GM21381 (cell line): Measurements from ENCODE around the gene ALG11.

Experiments used
- ATAC-seq: cut with Tn5 transposase; IDR thresholded peaks from one replicate; pipeline ENCODE4 v1.9.1; 2021; ENCODE audit warnings: mild to moderate bottlenecking, moderate library complexity; ENCODE audit not compliant: unreplicated experiment

The ALG11 gene

DNA sequence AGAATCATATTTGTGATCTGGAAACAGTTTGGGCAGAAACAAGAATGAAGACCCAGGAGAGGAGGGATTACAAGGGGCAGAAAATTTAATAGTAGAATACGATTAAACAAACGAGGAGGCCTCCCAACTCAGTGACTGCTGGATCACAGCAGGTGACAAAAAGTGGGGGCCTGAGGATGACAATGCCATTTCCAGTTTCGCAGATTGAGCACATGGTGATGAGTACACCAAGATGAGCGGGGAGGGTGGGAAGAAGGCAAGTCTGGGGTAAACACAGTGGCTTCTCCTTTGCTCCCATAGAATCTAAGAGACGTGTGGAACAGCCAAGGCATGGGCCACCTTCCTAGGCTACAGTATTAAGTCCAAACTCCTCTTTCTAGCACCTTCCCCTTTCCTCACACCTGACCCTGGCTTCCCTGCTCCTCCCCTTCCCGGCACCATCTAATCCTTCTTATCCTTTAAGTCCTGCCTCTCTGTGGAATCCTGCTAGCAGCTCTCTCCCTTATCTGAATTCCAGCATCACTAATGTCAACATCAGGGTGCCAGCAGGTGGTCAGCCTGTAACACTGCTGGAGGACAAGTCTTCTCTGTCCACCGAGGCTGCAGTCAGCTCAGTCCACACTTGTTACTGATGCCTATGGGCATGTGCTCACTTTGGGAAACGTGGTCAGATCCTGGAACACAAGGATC lies 14.4 kb upstream of the ALG11 start:
- no peak for ATAC-seq

DNA sequence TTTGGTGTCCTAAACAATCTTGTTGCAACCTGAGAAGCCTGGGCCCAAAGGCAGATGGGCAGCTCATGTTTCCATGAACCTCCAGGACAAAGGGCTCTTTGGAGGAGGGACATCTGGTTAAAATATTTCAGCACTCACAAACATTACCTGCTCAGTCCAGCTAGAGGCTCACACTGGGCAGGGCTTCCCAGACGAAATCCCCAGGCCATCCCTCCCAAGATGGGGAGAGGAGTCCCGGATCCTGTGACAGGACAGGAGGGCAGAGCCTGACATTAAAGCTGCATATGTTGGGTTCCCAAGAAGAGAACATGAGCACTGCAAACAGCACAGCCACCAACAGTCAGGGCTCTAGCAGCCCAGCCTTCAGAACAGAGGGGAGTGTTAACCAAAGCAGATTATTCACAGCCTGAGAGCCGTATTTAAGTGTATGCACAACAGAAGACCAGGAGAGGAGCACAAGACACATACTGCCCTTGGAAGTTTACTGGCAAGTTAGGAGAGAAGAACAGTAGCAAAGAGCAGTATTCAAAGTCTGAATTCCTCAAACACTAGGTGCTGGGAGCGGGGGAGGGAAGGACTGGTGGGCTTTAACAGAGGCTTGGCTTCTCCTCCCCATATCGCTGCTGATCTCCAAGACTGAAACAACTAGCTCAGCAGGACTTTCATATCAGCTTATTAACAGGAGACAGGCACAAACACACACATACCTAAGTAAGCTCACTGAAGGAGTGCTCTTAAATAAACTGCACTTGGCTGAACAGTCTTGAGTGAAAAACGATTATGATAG lies 13.3 kb upstream of the ALG11 start:
- no peak for ATAC-seq

DNA sequence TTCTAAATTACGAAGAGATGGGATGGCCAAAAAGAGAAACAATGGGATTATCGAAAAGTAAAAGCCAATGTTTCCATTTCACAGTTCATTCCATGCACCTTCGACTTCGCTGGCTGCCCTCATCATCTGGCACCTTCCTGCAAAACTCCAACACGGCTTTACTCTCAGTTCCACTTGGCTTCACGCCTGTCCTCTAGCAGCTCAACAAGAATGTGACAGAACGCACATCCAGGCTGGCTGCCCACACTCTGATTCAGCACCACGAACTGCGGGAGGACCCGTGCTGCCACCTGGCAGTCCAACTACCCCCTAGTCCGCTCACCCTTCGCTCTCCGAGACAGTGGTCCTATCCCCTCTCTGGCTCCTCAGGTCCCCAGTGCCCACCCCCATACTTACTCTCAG lies 12.7 kb upstream of the ALG11 start:
- no peak for ATAC-seq

DNA sequence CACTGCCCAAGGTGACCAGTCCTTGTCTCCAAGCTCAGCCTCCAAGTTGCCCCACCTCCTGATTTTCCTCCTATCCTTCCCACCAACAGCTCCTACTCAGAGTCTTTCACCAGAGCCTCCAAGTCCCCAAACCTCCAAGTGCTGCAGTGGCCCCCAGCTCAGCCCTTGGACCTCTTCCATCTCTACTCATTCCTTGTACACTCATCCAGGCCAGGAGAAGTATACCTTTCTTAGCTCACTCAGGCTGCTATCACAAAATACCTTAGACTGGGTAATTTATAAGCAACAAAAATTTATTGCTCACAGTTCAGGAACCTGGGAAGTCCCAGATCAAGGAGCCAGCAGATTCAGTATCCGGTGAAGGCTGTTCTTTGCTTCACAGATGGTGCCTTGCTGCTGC lies 12.3 kb upstream of the ALG11 start:
- no peak for ATAC-seq

DNA sequence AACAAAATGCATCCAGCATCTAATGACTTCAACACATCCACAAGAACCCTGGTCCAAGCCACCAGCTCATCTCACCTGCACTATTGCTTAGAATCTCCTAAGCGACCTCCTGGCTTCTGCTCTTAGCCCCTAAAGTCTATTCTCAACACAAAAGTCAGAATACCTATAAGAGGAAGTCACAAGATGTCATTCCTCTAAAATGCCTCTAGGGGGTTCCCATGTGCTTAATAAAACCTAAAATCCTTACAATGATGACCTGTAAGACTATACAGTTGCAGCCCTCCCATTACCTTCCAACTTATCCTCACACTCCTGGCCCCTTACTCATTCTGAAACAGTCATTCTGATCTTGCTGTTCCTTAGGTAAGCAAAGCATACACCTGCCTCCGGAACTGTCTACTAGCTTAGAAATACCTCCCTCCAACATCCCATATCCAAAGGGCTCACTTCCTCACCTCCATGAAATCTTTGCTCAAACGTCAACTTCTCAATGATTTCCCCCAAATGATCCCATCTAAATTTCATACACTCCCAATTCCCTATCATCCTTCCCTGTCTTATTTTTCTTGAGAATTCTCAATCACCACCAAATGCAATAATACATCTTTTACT lies 11.0 kb upstream of the ALG11 start:
- ATAC-seq = no peak

DNA sequence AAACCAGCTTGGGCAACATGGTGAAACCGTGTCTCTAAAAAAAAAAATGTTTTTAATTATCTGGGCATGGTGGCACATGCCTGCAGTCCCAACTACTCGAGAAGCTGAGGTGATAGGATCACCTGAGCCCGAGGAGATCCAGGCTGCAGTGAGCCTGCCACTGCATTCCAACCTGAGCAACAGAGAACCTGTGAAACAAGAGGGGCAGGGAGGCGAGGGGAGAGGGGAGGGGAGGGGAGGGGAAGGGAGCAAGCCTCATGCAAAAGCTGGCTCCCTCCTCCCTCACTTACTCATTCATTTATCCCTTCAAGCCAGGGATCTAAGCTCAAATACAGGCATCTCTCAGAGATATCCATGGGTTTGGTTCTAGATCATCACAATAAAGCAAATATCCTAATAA lies 9.8 kb upstream of the ALG11 start:
- no peak for ATAC-seq

DNA sequence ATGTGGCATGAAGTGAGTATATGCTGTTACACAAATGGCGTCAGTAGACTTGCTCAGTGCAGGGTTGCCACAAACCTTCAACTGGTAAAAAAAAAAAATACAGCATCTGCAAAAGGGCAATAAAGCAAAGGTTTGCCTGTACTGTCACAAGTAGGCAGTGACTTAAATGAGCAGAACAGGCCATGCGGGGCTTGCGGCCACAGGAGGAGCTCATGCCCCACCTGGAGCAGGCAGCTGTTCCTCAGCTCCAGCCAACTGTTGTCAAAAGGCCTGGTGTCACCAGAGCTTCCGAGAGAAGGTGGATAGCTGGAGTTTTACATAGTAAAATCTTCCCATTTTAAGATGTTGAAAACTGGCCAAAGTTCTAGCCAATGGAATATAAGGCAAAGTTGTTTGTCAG lies 8.7 kb upstream of the ALG11 start:
- ATAC-seq = no peak

DNA sequence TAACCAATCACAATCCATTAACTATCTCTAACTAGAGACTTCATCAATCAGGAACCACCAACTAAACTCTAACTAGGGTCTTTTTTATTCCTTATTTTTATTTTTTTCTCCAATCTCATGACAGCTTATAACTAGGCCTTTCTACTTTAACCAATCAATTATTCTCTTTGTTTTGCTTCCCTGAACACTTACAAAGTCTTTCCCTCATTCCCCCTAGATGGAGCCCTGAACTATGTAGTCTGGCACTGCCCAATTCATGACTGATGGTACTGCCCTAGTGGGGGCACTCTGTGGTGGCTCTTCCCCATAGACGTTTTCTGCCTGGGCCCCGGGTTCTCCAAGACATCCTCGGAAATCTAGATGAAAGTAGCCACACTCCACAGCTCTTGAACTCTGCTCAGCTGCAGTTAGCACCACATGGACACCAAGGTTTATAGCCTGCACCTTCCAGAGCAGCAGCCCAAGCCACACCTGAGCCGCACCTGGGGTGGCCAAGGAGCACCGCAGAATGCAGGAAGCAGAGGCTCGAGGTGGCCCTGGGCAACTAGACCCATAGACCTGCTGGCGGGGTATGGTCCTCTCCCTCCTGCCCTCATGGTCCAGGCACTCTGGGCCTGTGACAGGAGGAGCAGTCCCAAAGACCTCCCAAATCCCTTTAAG lies 7.6 kb upstream of the ALG11 start:
- no peak for ATAC-seq

DNA sequence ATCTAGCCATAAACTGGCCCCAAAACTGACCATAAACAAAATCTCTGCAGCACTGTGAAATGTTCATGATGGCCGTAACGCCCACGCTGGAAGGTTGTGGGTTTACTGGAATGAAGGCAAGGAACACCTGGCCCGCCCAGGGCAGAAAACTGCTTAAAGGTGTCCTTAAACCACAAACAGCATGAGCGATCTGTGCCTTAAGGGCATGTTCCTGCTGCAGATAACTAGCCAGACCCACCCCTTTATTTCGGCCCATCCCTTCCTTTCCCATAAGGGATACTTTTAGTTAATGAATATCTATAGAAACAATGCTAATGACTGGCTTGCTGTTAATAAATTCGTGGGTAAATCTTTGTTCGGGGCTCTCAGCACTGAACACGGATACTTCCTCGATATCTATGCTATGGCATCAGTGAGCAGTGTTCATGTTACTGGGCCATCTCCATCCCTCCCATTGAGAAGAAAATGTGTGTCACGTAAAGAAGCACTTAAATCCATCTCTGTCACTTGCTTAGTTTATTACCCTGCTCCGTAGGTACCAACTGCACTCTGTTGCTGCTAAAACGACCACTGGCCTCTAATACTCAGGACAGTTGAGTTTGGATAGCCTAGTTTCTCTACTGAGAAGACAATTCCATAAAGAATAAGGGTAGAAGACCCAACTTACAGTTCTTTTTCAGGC lies 6.2 kb upstream of the ALG11 start:
- ATAC-seq = no peak

DNA sequence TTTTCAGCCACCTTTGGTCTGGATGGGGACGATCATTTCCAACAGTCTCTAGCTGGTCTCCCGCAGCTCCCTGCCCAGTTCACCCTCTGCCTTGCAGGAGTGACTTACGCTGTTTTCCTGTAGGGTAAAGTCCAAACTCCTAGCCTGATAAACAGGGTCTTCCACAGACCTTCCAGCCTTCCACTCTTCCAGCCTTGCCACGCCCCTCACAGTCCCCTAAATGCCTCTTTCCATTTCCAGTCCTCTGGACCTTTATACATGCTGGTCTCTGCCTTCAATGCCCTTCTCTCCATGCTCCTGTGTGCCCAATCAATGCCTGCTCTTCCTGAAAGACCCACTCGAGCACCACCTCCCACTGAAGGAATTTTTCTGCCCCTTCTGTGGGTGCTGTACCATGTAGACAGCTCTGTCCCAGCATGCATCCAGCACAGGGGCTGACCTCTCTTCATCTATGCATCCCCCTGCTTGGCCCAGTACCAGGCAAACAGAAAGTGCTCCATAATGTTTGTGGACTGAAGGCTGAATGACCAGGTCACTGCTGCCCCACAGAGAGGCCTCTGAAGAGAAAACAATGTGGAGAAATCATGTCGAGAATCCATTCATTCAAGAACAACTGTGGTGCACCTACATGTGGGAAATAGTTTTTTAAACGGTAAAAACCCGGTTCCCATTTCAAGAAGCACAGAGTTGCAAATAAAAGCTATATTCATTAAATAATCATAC lies 5.5 kb upstream of the ALG11 start:
- no peak for ATAC-seq

DNA sequence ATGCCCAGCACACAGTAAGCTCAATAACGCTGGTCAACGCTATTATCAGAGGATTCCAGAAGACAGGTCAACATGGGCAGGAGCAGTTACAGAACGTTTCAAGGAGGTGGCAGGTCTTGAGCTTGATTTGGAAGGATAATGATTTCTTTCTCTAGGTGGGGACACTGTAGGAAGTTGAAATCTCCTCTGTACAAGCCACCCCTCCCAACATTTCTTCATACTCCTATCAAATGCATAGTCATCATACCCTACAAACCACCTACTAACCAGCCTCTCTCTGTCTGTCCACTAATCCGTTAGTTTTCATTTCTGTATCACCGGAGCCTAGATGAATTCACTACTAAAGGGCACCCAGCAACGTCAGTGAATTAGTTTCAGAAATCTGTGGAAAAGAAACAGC lies 2.3 kb upstream of the ALG11 start:
- ATAC-seq = no peak

DNA sequence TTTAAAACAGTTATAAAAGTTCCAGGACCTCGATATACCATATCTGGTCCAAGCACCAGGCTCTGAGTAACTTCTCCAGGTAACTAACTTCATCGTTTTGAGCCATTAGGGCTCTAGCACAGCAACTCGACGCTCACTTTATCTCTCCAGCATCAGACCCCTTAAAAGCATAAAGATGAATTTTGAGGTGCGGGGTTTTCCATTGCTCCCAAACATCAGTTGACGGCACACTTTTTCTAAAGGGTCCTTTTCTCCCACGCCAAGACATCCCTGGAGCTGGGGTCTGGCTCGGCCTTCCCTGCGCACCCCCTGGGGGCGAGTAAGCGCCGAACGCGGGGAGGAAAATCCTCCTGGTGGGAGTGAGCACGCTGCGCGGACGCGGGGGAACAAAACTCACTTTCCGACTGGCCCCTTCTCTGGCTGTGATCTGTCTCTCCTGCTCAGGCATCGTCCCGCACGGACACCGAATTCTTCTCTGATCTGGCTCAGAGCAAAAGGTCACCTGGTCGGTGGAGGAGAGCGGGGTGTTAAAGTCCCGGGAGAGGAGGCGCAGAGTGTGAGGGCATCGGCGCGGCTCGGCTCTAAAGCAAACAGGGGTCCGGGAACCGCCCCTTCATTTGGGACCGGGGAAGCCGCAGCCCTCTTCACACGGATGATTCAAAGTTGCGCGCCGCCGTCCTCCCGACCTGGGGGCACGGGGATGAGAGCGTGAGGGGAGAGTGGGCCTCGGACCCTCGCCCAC lies 1.1 kb upstream of the ALG11 start, which contains the start of gene ATP7B:
Gene ATP7B, minus strand, starts transcription at position 561 of the 742 bp plus-strand sequence. Its CDS starts 113 bp downstream, at position 448.
- ATAC-seq = peak; percentile 1

DNA sequence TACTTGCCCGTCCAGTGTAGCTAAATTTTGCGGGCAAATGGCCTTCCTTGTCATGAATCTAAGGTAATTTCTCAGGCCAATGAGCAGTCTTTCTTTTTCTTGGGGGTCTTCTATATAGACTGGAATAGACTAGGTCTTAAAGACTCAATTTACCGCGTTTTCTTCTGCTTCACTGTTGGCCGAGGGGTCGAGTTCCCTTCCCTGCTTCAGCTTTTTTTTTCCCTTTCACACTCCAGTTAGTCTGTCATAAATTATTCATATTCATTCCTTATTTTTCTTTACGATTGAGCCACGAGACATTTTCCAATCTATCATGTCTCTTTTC lies 276 bp downstream of the ALG11 start:
- no peak for ATAC-seq

GRCh38 chr13:52016296-52016695 lies 4.1 kb downstream of the ALG11 start:
- ATAC-seq = no peak

DNA sequence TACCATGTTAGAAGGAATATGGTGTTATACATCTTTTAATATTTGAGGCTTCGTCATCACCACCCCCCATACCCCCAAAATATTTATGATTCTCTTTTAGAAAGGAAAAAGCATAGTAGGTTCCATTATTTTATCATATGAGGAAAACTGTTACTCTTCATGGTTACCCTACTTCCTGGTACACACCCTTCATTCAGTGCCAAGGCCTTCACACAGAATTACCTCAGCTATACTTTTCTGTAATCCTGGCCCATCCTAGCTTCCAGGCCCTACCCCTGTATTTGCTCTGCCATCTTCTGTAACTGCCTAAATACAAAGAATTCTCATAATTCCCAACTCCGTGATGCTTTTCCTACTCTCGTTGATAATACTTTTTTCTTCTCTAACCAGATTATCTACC lies 8.0 kb downstream of the ALG11 start:
- no peak for ATAC-seq

- ATAC-seq = no peak
These were observed 10.2 kb downstream of the ALG11 start for GRCh38 chr13:52022356-52022755.

- ATAC-seq = no peak
These were observed 12.3 kb downstream of the ALG11 start, which contains the start of gene UTP14C for GRCh38 chr13:52024481-52024880. UTP14C (plus strand) TSS chr13:52024691; CDS start chr13:52028805, 4,114 bp downstream.

DNA sequence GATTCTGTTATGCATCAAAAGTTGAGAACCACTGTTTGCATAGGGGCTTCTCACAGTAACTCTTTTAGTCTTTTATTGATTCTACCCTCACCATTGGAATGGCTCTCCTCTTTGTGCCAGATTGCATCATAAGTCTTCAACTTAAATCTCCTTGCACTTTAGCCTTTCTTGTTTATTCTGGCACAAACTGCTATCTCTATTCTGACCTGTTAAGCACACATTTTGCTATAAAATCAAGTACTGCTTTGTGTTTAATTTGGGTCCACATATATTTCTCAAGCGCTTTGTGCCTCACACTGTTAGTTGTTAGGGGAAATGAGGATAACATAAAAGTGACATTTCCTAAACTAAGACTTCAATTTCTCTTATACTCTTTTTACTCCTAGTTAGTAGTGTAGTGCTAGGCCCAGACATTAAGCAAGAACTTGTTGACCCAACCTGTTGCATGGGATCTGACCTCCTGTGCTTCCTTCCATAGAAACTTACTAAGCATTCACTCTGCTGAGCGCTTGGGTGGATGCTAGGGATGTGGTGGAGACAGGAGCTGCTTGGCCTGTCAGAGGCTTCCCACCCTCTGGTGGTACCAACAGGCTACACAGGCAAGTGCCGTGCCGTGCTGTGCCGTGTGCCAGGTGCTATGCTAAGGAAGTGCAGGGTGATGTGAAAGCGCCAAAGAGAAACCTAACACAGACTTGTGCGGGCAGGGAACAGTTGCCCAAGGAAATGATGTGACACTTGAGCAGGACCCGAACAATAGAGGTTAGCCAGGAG lies 13.5 kb downstream of the ALG11 start:
- no peak for ATAC-seq

DNA sequence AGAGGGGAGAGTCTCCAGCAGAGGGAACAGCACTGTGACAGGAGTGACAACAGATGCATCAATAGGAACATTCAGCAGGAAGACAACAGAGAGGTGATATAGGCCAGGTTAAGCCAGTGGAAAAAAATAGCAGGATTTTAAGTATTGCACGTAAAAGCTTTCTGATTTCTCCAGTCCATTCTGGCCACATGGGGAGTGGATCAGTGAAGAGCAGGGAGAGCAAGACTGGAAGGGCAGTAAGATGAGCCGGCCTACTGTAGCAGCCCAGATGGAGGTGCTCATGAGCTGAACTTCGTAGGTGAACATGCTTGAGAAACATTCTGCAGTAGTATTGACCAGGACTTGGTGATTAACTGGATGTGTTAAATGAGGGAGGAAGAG lies 14.0 kb downstream of the ALG11 start:
- ATAC-seq = no peak
